ENCODE measurements around the gene SPSB4.

GRCh38 chr3:141077631-141078030 is 26.5 kb downstream of the SPSB4 start:
- TF ChIP-seq EZH2 (conservative IDR thresholded peaks at IDR 0.05; ENCODE audit: low read depth, low read length) (no peak), GATAD2A (CRISPR knock-in tag; IDR thresholded peaks at IDR 0.05) (no peak), MXD4 (CRISPR knock-in tag; IDR thresholded peaks at IDR 0.05) (no peak), CTCF (CRISPR knock-in tag; IDR thresholded peaks at IDR 0.05) (no peak), KDM5B (CRISPR knock-in tag; IDR thresholded peaks at IDR 0.05; ENCODE audit: borderline replicate concordance) (no peak), CBFB (CRISPR knock-in tag; IDR thresholded peaks at IDR 0.05) (no peak), ZNF441 (CRISPR knock-in tag; IDR thresholded peaks at IDR 0.05; ENCODE audit: borderline replicate concordance) (no peak), USF2 (IDR thresholded peaks at IDR 0.05; ENCODE audit: low read depth, low read length) (no peak), USF2 (CRISPR knock-in tag; IDR thresholded peaks at IDR 0.05; ENCODE audit: borderline replicate concordance) (no peak), BRCA1 (CRISPR knock-in tag; IDR thresholded peaks at IDR 0.05) (no peak)
